ENCODE results near the gene GFOD2. TPM values are rescaled to one million over a fixed set of nuclear protein-coding genes. Genes with fewer than 3 reads are reported as not detected.

The GFOD2 gene
- polyA plus RNA-seq, 1 donor = 6.4 TPM

GRCh38 chr16:67645397-67646121 lies 73.6 kb downstream of the GFOD2 start:
- no peak for DNase-seq
- Histone ChIP-seq H3K27ac (ENCODE audit: low read length) (no peak overlapping the region), H3K27me3 (ENCODE audit: control insufficient read depth, insufficient read depth, low read length) (peaks cover 68% of the 10 kb centered on the region), H3K4me3 (ENCODE audit: low read length) (no peak overlapping the region), H3K4me1 (ENCODE audit: control insufficient read depth, insufficient read depth, low read length) (peaks cover 8% of the 10 kb centered on the region), H3K36me3 (ENCODE audit: control insufficient read depth, insufficient read depth, low read length) (no peaks in the 10 kb centered on the region), H3K9me3 (ENCODE audit: control insufficient read depth, low read depth, low read length) (peaks cover 8% of the 10 kb centered on the region)
- WGBS (ENCODE audit: insufficient coverage, low lambda C conversion rate) = no CpG with 5 or more reads among the region's 15 CpGs

GRCh38 chr16:67644038-67644437 lies 75.1 kb downstream of the GFOD2 start:
- Histone ChIP-seq H3K9me3 (ENCODE audit: control insufficient read depth, low read depth, low read length) (peaks cover 2% of the 10 kb centered on the region), H3K4me3 (ENCODE audit: low read length) (no peak overlapping the region), H3K36me3 (ENCODE audit: control insufficient read depth, insufficient read depth, low read length) (peaks cover 7% of the 10 kb centered on the region), H3K4me1 (ENCODE audit: control insufficient read depth, insufficient read depth, low read length) (peaks cover under 1% of the 10 kb centered on the region), H3K27me3 (ENCODE audit: control insufficient read depth, insufficient read depth, low read length) (peaks cover 53% of the 10 kb centered on the region), H3K27ac (ENCODE audit: low read length) (no peak overlapping the region)
- whole genome bisulfite sequencing (ENCODE audit: insufficient coverage, low lambda C conversion rate) = no CpG with 5 or more reads among the region's 9 CpGs
- no peak for DNase-seq

DNA sequence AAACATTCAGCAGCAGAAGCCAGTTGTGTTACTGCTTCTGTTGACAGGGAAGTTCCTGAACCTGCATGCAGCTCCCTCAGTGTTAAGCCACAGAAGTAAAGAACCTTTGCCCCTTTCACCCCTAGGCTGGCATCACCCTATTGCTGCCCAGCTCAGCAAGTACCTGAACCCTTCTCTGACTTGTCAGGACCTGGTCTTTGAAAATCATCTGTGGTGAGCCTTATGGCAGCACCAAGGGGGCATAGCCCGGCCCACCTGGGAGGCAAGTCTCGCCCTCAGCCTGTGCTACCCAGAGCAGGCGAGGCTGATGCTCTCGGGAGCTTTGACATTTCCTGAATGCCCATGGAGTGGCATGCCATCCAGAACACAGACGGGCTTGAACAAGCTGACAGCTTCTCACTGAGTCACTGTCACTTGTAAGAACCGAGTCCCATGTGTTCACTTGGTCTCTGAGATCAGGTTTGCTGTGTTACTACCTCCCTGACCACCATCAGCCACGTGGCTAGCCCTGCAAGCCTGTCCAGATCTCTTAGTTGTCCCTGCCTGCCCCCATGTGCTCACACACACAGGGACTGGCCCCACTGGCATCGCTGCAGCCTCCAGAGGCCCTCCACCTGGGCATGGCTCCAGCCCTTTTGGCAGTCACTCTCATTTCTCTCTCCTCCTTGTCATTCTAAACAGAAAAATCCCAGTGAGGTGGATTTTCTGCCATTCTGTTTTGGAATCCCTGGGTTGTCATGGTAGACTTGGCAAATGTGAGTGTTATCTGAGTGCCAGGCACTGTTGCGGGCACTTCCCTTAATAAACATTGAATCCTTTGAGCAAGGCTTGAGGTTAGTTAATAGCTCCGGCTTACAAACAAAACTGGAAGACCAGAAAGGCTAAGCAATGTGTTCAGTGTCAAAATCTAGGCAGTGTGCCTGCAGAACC lies 77.1 kb downstream of the GFOD2 start:
- H3K4me3 ChIP-seq (ENCODE audit: low read length) = no peak overlapping the region
- peaks cover 34% of the 10 kb centered on the region for H3K27me3 ChIP-seq (ENCODE audit: control insufficient read depth, insufficient read depth, low read length)
- H3K27ac ChIP-seq (ENCODE audit: low read length) = no peak overlapping the region
- H3K4me1 ChIP-seq (ENCODE audit: control insufficient read depth, insufficient read depth, low read length) = no peaks in the 10 kb centered on the region
- peaks cover 27% of the 10 kb centered on the region for H3K36me3 ChIP-seq (ENCODE audit: control insufficient read depth, insufficient read depth, low read length)
- DNase-seq = no peak
- WGBS (ENCODE audit: insufficient coverage, low lambda C conversion rate) = 100% methylated on average over 1 of the region's 10 CpGs
- peaks cover 2% of the 10 kb centered on the region for H3K9me3 ChIP-seq (ENCODE audit: control insufficient read depth, low read depth, low read length)

- 93% methylated on average over 3 of the region's 12 CpGs for WGBS (ENCODE audit: insufficient coverage, low lambda C conversion rate)
- DNase-seq = no peak
- no peak overlapping the region for H3K4me3 ChIP-seq (ENCODE audit: low read length)
- H3K27me3 ChIP-seq (ENCODE audit: control insufficient read depth, insufficient read depth, low read length) = no peaks in the 10 kb centered on the region
- no peaks in the 10 kb centered on the region for H3K4me1 ChIP-seq (ENCODE audit: control insufficient read depth, insufficient read depth, low read length)
- peaks cover 60% of the 10 kb centered on the region for H3K36me3 ChIP-seq (ENCODE audit: control insufficient read depth, insufficient read depth, low read length)
- H3K9me3 ChIP-seq (ENCODE audit: control insufficient read depth, low read depth, low read length) = no peaks in the 10 kb centered on the region
- H3K27ac ChIP-seq (ENCODE audit: low read length) = no peak overlapping the region
These were observed 81.5 kb downstream of the GFOD2 start for GRCh38 chr16:67637625-67638024.

DNA sequence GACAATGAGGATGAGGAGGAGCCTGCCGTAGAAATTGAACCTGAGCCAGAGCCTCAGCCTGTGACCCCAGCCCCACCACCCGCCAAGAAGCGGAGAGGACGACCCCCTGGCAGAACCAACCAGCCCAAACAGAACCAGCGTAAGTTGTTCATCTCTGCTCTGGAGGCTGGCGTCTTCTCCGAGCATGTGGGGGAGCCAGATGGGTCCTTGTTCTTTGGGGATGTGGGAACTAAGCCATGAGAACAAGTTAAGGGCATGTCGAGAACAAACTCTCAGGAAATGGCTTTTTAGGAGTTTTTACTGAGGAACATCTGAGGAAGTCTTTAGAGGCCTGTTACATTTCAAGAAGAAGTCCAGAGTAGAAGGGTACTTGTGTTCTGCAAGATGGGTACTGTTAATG lies 82.4 kb downstream of the GFOD2 start:
- Histone ChIP-seq H3K27ac (ENCODE audit: low read length) (no peak overlapping the region), H3K27me3 (ENCODE audit: control insufficient read depth, insufficient read depth, low read length) (no peaks in the 10 kb centered on the region), H3K4me3 (ENCODE audit: low read length) (no peak overlapping the region), H3K36me3 (ENCODE audit: control insufficient read depth, insufficient read depth, low read length) (peaks cover 68% of the 10 kb centered on the region), H3K4me1 (ENCODE audit: control insufficient read depth, insufficient read depth, low read length) (no peaks in the 10 kb centered on the region), H3K9me3 (ENCODE audit: control insufficient read depth, low read depth, low read length) (no peaks in the 10 kb centered on the region)
- whole genome bisulfite sequencing (ENCODE audit: insufficient coverage, low lambda C conversion rate) = no CpG with 5 or more reads among the region's 8 CpGs
- no peak for DNase-seq

DNA sequence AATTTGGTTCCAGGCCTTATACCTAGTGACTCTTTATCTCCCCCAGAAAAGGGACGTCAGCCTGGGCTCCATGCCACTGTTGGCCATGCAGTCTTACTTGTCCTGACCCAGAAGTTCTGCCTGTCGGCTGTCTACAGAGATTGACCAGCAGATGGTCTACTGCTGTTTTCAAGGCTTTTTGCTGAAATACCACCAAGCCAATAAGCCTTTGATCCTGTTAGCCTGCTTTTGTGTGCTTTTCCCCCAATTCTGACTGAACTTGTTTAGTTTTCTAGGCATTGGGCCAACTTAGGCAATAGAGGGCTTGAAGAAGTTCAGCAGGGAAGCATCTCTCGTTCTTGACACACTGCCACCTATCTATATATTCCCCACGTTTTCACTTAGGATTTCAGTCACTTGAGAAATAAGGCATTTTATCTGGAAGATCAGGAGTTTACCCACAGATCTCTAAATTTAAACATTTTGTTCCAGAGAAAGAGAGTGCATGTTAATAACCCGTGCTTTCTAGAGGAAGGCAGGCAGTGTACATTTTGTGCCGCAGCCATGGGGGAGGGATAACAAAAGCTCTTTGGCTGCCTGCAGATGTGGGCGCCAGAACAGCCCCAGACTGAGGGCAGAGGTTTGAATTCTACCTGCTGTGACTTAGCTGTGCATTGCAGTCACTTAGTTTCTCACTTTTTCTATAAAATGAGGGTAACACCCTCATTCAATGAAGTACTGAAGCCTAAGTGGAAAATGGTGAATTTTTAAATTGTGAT lies 86.5 kb downstream of the GFOD2 start:
- H3K4me3 ChIP-seq (ENCODE audit: low read length) = no peak overlapping the region
- WGBS (ENCODE audit: insufficient coverage, low lambda C conversion rate) = no CpG with 5 or more reads among the region's 7 CpGs
- no peaks in the 10 kb centered on the region for H3K4me1 ChIP-seq (ENCODE audit: control insufficient read depth, insufficient read depth, low read length)
- H3K27ac ChIP-seq (ENCODE audit: low read length) = no peak overlapping the region
- DNase-seq = no peak
- no peaks in the 10 kb centered on the region for H3K27me3 ChIP-seq (ENCODE audit: control insufficient read depth, insufficient read depth, low read length)
- H3K9me3 ChIP-seq (ENCODE audit: control insufficient read depth, low read depth, low read length) = no peaks in the 10 kb centered on the region
- H3K36me3 ChIP-seq (ENCODE audit: control insufficient read depth, insufficient read depth, low read length) = peaks cover 78% of the 10 kb centered on the region

- WGBS (ENCODE audit: insufficient coverage, low lambda C conversion rate) = no CpG with 5 or more reads among the region's 14 CpGs
- no peak for DNase-seq
- no peaks in the 10 kb centered on the region for H3K27me3 ChIP-seq (ENCODE audit: control insufficient read depth, insufficient read depth, low read length)
- no peaks in the 10 kb centered on the region for H3K9me3 ChIP-seq (ENCODE audit: control insufficient read depth, low read depth, low read length)
- H3K36me3 ChIP-seq (ENCODE audit: control insufficient read depth, insufficient read depth, low read length) = peaks cover 79% of the 10 kb centered on the region
- no peak overlapping the region for H3K4me3 ChIP-seq (ENCODE audit: low read length)
- no peaks in the 10 kb centered on the region for H3K4me1 ChIP-seq (ENCODE audit: control insufficient read depth, insufficient read depth, low read length)
- H3K27ac ChIP-seq (ENCODE audit: low read length) = no peak overlapping the region
These were observed 90.9 kb downstream of the GFOD2 start for GRCh38 chr16:67628216-67628615.

Other genes starting within 250 kb of the GFOD2 start
- 93.1 TPM for gene ATP6V0D1, start 238.2 kb downstream of the GFOD2 start, polyA plus RNA-seq
- gene AGRP, start 235.8 kb downstream of the GFOD2 start, polyA plus RNA-seq = 0.13 TPM
- gene RIPOR1, start 190.5 kb downstream of the GFOD2 start, polyA plus RNA-seq = 18.9 TPM
- gene CTCF, start 156.8 kb downstream of the GFOD2 start, polyA plus RNA-seq = 43.6 TPM
- 2.6 TPM for gene CARMIL2, start 74.2 kb downstream of the GFOD2 start, polyA plus RNA-seq
- gene ACD, start 59.1 kb downstream of the GFOD2 start, polyA plus RNA-seq = 28.0 TPM
- gene PARD6A, start 58.4 kb downstream of the GFOD2 start, polyA plus RNA-seq = 1.6 TPM
- gene ENKD1, start 52.6 kb downstream of the GFOD2 start, polyA plus RNA-seq = 12.1 TPM
- 1.4 TPM for gene C16orf86, start 52.5 kb downstream of the GFOD2 start, polyA plus RNA-seq
- 18.0 TPM for gene RANBP10, start 87.2 kb upstream of the GFOD2 start, polyA plus RNA-seq
- gene TSNAXIP1, start 87.6 kb upstream of the GFOD2 start, polyA plus RNA-seq = 1.5 TPM
- gene THAP11, start 123.0 kb upstream of the GFOD2 start, polyA plus RNA-seq = 23.4 TPM
- 123 TPM for gene NUTF2, start 127.6 kb upstream of the GFOD2 start, polyA plus RNA-seq
- gene CENPT, start 128.4 kb upstream of the GFOD2 start, polyA plus RNA-seq = 58.1 TPM
- 59.7 TPM for gene EDC4, start 153.7 kb upstream of the GFOD2 start, polyA plus RNA-seq
- gene NRN1L, start 165.6 kb upstream of the GFOD2 start, polyA plus RNA-seq = 1.6 TPM
- 24.2 TPM for gene PSKH1, start 173.9 kb upstream of the GFOD2 start, polyA plus RNA-seq
- 0.87 TPM for gene CTRL, start 212.5 kb upstream of the GFOD2 start, polyA plus RNA-seq
- 99.2 TPM for gene PSMB10, start 217.5 kb upstream of the GFOD2 start, polyA plus RNA-seq
- 18.5 TPM for gene LCAT, start 224.8 kb upstream of the GFOD2 start, polyA plus RNA-seq
- 25.5 TPM for gene SLC12A4, start 249.3 kb upstream of the GFOD2 start, polyA plus RNA-seq